ENCODE results near the gene ATP1A4.

GRCh38 chr1:160116283-160117147, 34.9 kb upstream of the ATP1A4 start:
- no peak for TF ChIP-seq POLR2A (IDR thresholded peaks at IDR 0.05)
- TF ChIP-seq, protein P1, sequence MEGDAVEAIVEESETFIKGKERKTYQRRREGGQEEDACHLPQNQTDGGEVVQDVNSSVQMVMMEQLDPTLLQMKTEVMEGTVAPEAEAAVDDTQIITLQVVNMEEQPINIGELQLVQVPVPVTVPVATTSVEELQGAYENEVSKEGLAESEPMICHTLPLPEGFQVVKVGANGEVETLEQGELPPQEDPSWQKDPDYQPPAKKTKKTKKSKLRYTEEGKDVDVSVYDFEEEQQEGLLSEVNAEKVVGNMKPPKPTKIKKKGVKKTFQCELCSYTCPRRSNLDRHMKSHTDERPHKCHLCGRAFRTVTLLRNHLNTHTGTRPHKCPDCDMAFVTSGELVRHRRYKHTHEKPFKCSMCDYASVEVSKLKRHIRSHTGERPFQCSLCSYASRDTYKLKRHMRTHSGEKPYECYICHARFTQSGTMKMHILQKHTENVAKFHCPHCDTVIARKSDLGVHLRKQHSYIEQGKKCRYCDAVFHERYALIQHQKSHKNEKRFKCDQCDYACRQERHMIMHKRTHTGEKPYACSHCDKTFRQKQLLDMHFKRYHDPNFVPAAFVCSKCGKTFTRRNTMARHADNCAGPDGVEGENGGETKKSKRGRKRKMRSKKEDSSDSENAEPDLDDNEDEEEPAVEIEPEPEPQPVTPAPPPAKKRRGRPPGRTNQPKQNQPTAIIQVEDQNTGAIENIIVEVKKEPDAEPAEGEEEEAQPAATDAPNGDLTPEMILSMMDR (IDR thresholded peaks at IDR 0.05): no peak
